Coronary artery (tissue), 2 donors: Measurements from ENCODE around the gene MZF1.
"Not testable (repeated sequence)": the region's sequence is repeated elsewhere in the genome, so short reads cannot be mapped to it uniquely, and the experiment has no call there.

Experiments used
- DNase-seq: peaks from one replicate; pipeline ENCODE4 v3.0.0-alpha.2; 2017; ENCODE audit warnings: low spot score
- H3K27ac ChIP-seq, 2 donors: fragments of 200-600 bp; sonication (generic); one replicate each; pipeline ENCODE4 v1.5.1; 2016 to 2019
- H3K4me3 ChIP-seq: fragments of 200-600 bp; sonication (generic); 2 replicates; pipeline ENCODE4 v1.5.1; 2016; ENCODE audit warnings: mild to moderate bottlenecking, moderate library complexity
- TF ChIP-seq, protein P1 (sequence below): fragments of 200-600 bp; sonication (generic); IDR thresholded peaks from one replicate; pipeline ENCODE4 v1.5.1; 2019; ENCODE audit warnings: antibody characterized with exemption

Gene MZF1

DNA sequence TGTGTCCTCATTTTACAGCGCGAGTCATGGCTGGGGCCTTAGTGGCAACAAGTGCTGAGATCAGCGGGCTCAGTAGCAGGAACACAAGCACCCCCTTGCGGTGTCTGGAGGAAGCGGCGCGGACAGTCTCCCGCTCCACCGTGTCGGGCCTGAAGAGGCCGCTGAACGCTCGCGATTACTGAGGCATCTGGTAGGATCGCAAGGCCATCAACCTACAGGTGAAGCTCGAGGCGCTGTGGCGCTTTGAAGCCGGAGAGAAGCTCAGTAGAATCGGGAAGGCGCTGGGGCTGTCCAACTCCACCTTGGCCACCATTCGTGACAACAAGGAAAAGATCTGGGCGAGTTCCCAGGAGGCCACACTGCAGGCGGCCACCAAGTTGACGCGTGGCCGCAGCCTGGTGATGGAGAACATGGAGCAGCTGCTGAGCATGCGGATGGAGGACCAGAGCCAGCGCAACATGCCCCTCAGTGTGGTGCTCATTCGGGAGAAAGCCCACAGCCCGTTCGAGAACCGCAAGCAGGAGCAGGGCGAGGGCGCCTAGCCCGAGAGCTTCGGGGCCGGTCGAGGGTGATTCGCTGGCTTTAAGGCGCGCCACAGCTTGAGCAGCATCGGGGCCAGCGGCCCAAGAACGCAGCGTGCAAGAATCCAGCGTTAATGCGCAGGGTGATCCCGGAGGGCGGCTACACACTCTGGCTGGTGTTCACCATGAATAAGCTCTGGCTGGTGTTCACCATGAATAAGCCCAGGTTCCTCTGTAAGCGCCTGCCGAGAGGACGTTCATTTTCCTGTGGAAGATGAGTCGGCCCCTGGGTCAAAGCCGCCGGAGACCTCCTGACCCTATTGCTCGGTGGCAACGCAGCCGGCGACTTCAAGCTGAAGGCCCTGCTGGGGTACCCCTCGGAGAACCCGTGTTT lies 8.3 kb upstream of the MZF1 start:
- Histone ChIP-seq H3K27ac (peak overlapping the region; percentile 50 to 79), H3K4me3 (peak overlapping the region; percentile 10)
- DNase-seq, result peak; percentile 87
- TF ChIP-seq, protein P1, sequence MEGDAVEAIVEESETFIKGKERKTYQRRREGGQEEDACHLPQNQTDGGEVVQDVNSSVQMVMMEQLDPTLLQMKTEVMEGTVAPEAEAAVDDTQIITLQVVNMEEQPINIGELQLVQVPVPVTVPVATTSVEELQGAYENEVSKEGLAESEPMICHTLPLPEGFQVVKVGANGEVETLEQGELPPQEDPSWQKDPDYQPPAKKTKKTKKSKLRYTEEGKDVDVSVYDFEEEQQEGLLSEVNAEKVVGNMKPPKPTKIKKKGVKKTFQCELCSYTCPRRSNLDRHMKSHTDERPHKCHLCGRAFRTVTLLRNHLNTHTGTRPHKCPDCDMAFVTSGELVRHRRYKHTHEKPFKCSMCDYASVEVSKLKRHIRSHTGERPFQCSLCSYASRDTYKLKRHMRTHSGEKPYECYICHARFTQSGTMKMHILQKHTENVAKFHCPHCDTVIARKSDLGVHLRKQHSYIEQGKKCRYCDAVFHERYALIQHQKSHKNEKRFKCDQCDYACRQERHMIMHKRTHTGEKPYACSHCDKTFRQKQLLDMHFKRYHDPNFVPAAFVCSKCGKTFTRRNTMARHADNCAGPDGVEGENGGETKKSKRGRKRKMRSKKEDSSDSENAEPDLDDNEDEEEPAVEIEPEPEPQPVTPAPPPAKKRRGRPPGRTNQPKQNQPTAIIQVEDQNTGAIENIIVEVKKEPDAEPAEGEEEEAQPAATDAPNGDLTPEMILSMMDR, result peak; percentile 86

- TF ChIP-seq, protein P1, result no peak
Observed at GRCh38 chr19:58579473-58580142, 6.5 kb upstream of the MZF1 start.

GRCh38 chr19:58578012-58578925 lies 5.1 kb upstream of the MZF1 start:
- DNase-seq, result peak; percentile 64
- TF ChIP-seq, protein P1, result no peak
- Histone ChIP-seq H3K27ac (no peak overlapping the region), H3K4me3 (no peak overlapping the region)

More at GRCh38 chr19:58579473-58580142, 6.5 kb upstream of the MZF1 start:
- H3K4me3 ChIP-seq, result no peak overlapping the region
- H3K27ac ChIP-seq, result no peak overlapping the region
- DNase-seq, result peak; percentile 62

- H3K27ac ChIP-seq, H3K4me3 ChIP-seq: not testable (repeated sequence)
- DNase-seq, result peak; percentile 12
Observed at GRCh38 chr19:58577581-58577980, 4.4 kb upstream of the MZF1 start.

GRCh38 chr19:58575183-58576041 lies 2.3 kb upstream of the MZF1 start:
- DNase-seq, result peak; percentile 95
- Histone ChIP-seq H3K27ac (peak overlapping the region; percentile 89 to 99), H3K4me3 (peak overlapping the region; percentile 97)
- TF ChIP-seq, protein P1, result no peak

DNA sequence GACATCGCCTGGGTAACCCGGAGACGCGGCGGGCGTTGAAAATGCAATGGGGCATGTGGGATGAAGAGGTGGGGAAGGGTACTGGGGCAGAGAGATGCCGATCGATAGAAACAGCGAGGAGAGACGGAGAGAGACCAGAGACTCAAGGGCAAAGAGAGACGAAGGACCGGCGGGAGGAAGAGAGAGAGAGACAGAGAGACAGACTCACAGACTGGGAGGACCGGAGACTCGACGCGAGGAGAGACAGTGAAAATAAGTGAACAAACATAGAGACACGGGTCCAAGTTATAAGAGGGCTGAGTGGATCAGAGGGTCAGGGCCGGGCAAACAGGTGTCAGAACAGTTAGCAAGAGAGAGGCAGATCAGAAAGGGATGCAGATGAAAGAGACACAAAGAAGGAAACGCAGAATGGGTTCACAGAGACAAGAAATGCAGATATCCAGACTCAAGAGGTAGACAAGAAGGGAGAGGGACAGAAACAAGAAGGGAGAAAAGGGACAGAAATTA lies 576 bp upstream of the MZF1 start:
- no peak for DNase-seq
- TF ChIP-seq, protein P1, result no peak

More for the DNA sequence above, 576 bp upstream of the MZF1 start:
- peak overlapping the region; percentile 82 for H3K4me3 ChIP-seq
- H3K27ac ChIP-seq, result peak overlapping the region; percentile 97 to 98
